Body of pancreas (tissue), 4 donors: ENCODE measurements around the gene POLR1G.

Experiments
- CTCF ChIP-seq, 7 experiments: fragments of 450-650 bp in 4 of 7; fragments of 200-600 bp in 3 of 7; sonication (generic) in 3 of 7; IDR thresholded peaks; one replicate each; pipeline ENCODE4 v1.5.1; 2016 to 2019; ENCODE audit warnings: antibody characterized with exemption in 7 of 7
- POLR2A ChIP-seq, 3 donors: fragments of 450-650 bp; IDR thresholded peaks; one replicate each; pipeline ENCODE4 v1.6.1; 2016; ENCODE audit warnings: antibody characterized with exemption in 3 of 3, mild to moderate bottlenecking in 2 of 3

- TF ChIP-seq CTCF (IDR thresholded peaks at IDR 0.05) (no peak), POLR2A (IDR thresholded peaks at IDR 0.05) (peak; percentile 56 to 90 (median 87))
Measured at GRCh38 chr19:45443462-45444317, 37.2 kb downstream of the POLR1G start.
